ENCODE results near the gene TREX2.

- TF ChIP-seq POLR2A (IDR thresholded peaks at IDR 0.05; ENCODE audit: extremely low read depth, insufficient read length) (no peak), CTCF (IDR thresholded peaks at IDR 0.05; ENCODE audit: low read depth, low read length) (no peak), MAX (IDR thresholded peaks at IDR 0.05; ENCODE audit: low read depth, low read length) (no peak), MYC (IDR thresholded peaks at IDR 0.05; ENCODE audit: low read depth, low read length) (no peak)
Observed at GRCh38 chrX:153458476-153458875, 12.6 kb upstream of the TREX2 start.
